ENCODE results near the gene PRDM13. TPM values are rescaled to one million over a fixed set of nuclear protein-coding genes. Genes with fewer than 3 reads are reported as not detected.
"Not testable (repeated sequence)": the region's sequence is repeated elsewhere in the genome, so short reads cannot be mapped to it uniquely, and the experiment has no call there.

The PRDM13 gene
- total and polyA plus RNA-seq, 2 of the 13 experiments (the other 11 are each of a cell fraction or from before 2014, with no cell fraction given): not detected

DNA sequence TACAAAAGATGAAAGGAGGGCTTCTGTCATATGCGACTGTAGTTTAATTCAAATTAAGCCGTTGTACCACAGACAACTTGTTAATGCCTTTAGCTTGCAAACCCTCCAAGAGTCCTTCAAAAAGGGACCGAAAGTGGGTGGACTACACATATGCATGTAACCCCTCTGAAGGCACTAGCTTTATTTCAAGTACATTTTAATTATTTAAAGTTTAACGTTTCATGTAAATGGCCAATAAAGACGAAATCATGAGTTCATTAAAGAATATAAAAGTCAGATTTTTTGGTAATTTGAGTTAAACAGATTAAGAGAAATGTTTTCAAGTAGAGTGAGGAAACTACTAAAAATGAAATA is 12.8 kb downstream of the PRDM13 start:
- Histone ChIP-seq H3K4me2 (ENCODE audit: low read depth, low read length) (no peak overlapping the region), H4K20me1 (ENCODE audit: insufficient read depth, low read length) (no peaks in the 10 kb centered on the region), H3K9me3 (ENCODE audit: low read length) (no peaks in the 10 kb centered on the region), H2AFZ (ENCODE audit: low read length) (no peak overlapping the region), H3K36me3 (replicated peaks in 1 of 2; ENCODE audit: control insufficient read depth in 1 of 2, insufficient read depth in 2 of 2, low read length in 2 of 2) (no peaks in the 10 kb centered on the region), H3K4me1 (ENCODE audit: insufficient read depth, low read length) (peaks cover 6% of the 10 kb centered on the region; the same call in 1 of the 2 replicates), H3K4me3 (replicated peaks in 1 of 3; ENCODE audit: insufficient read depth in 1 of 3, low read depth in 2 of 3, low read length in 3 of 3) (no peak overlapping the region), H3K27ac (ENCODE audit: extremely low read length, insufficient read depth, low read length) (no peak overlapping the region), H3K27me3 (ENCODE audit: control insufficient read depth in 1 of 2, insufficient read depth in 2 of 2, low read length in 2 of 2) (peaks cover 0 to 21% of the 10 kb centered on the region in 2 experiments; a peak in 3 of 5 replicates), H3K79me2 (ENCODE audit: insufficient read depth, low read length) (no peaks in the 10 kb centered on the region), H3K9ac (ENCODE audit: insufficient read depth, low read depth, low read length) (no peak overlapping the region)
- 16% methylated on average over 5 of the region's 5 CpGs for WGBS (ENCODE audit: low lambda C conversion rate)
- TF ChIP-seq ZNF766 (CRISPR knock-in tag; IDR thresholded peaks at IDR 0.05; ENCODE audit: borderline replicate concordance): no peak
- POLR2A ChIA-PET: no interaction called here
- intact Hi-C loops (cut with micrococcal nuclease; ENCODE audit: unreplicated experiment) (no loop called here), in situ Hi-C loops (cut with HindIII; ENCODE audit: extremely low pct_ligation_motif_present, low pct_unique_long_range_greater_than_20kb) (no loop called here)
- CTCF ChIA-PET (ENCODE audit: low intra/inter-chr PET ratio, low total read pairs): no interaction called here
- ATAC-seq (no peak), FAIRE-seq (no peak), DNase-seq (ENCODE audit: low spot score) (no peak)
- no TSS peak for BruUV-seq (replicated peaks)

- H3K36me3 ChIP-seq (replicated peaks in 1 of 2; ENCODE audit: control insufficient read depth in 1 of 2, insufficient read depth in 2 of 2, low read length in 2 of 2); H3K9ac ChIP-seq (ENCODE audit: insufficient read depth, low read depth, low read length); intact Hi-C loops (cut with micrococcal nuclease; ENCODE audit: unreplicated experiment); BruUV-seq (replicated peaks); H3K4me2 ChIP-seq (ENCODE audit: low read depth, low read length); CTCF ChIA-PET (ENCODE audit: low intra/inter-chr PET ratio, low total read pairs); H4K20me1 ChIP-seq (ENCODE audit: insufficient read depth, low read length); H3K4me1 ChIP-seq (ENCODE audit: insufficient read depth, low read length); ATAC-seq; H2AFZ ChIP-seq (ENCODE audit: low read length); H3K4me3 ChIP-seq (replicated peaks in 1 of 3; ENCODE audit: insufficient read depth in 1 of 3, low read depth in 2 of 3, low read length in 3 of 3); H3K27ac ChIP-seq (ENCODE audit: extremely low read length, insufficient read depth, low read length); H3K79me2 ChIP-seq (ENCODE audit: insufficient read depth, low read length); H3K9me3 ChIP-seq (ENCODE audit: low read length); DNase-seq (ENCODE audit: low spot score); POLR2A ChIA-PET; FAIRE-seq; in situ Hi-C loops (cut with HindIII; ENCODE audit: extremely low pct_ligation_motif_present, low pct_unique_long_range_greater_than_20kb): not testable (repeated sequence)
- H3K27me3 ChIP-seq (ENCODE audit: control insufficient read depth in 1 of 2, insufficient read depth in 2 of 2, low read length in 2 of 2): peaks cover 0 to 12% of the 10 kb centered on the region in 2 experiments; a peak in 3 of 5 replicates
- WGBS (ENCODE audit: low lambda C conversion rate): 9% methylated on average over 2 of the region's 2 CpGs
Observed at GRCh38 chr6:99622044-99622443, 15.4 kb downstream of the PRDM13 start.

DNA sequence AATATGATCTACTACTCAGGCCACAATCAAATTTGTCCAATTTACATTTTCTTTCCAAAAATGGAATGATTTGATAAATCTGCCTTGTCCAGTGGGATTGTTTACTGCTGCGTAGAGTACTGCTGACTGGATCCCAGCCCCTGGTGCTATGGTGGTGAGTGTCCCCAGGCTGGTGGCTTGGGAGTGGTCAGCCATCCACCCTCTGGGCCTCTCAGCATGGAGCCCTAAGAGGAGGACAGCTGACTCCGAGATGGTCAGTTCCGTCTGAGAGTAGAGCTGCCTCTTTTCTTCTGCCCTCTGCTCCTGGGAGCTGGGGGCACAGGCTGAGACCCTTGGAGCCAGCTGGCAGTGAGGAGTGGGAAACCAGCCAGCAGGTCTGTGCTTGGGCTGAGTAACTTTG is 22.7 kb downstream of the PRDM13 start:
- H4K20me1 ChIP-seq (ENCODE audit: insufficient read depth, low read length): no peaks in the 10 kb centered on the region
- no peak overlapping the region for H3K9ac ChIP-seq (ENCODE audit: insufficient read depth, low read depth, low read length)
- H3K27me3 ChIP-seq (ENCODE audit: control insufficient read depth in 1 of 2, insufficient read depth in 2 of 2, low read length in 2 of 2): no peaks in the 10 kb centered on the region
- BruUV-seq (replicated peaks): no TSS peak
- no peaks in the 10 kb centered on the region for H3K4me1 ChIP-seq (ENCODE audit: insufficient read depth, low read length)
- ChIA-PET CTCF (ENCODE audit: low intra/inter-chr PET ratio, low total read pairs) (no interaction called here), POLR2A (no interaction called here)
- H3K4me3 ChIP-seq (replicated peaks in 1 of 3; ENCODE audit: insufficient read depth in 1 of 3, low read depth in 2 of 3, low read length in 3 of 3): no peak overlapping the region
- intact Hi-C loops (cut with micrococcal nuclease; ENCODE audit: unreplicated experiment) (no loop called here), in situ Hi-C loops (cut with HindIII; ENCODE audit: extremely low pct_ligation_motif_present, low pct_unique_long_range_greater_than_20kb) (no loop called here)
- no peak for FAIRE-seq
- WGBS (ENCODE audit: low lambda C conversion rate): 83% methylated on average over 1 of the region's 3 CpGs
- no peaks in the 10 kb centered on the region for H3K79me2 ChIP-seq (ENCODE audit: insufficient read depth, low read length)
- no peaks in the 10 kb centered on the region for H3K36me3 ChIP-seq (replicated peaks in 1 of 2; ENCODE audit: control insufficient read depth in 1 of 2, insufficient read depth in 2 of 2, low read length in 2 of 2)
- ATAC-seq: no peak
- no peak overlapping the region for H2AFZ ChIP-seq (ENCODE audit: low read length)
- no peak overlapping the region for H3K4me2 ChIP-seq (ENCODE audit: low read depth, low read length)
- no peak for DNase-seq (ENCODE audit: low spot score)
- no peak overlapping the region for H3K27ac ChIP-seq (ENCODE audit: extremely low read length, insufficient read depth, low read length)
- no peaks in the 10 kb centered on the region for H3K9me3 ChIP-seq (ENCODE audit: low read length)
- TF ChIP-seq ZNF557 (CRISPR knock-in tag; IDR thresholded peaks at IDR 0.05) (no peak), MZF1 (CRISPR knock-in tag; IDR thresholded peaks at IDR 0.05; ENCODE audit: borderline replicate concordance) (no peak), SOX13 (IDR thresholded peaks at IDR 0.05) (no peak), SOX13 (CRISPR knock-in tag; conservative IDR thresholded peaks at IDR 0.05 in 1 of 2, IDR thresholded peaks at IDR 0.05 in 1 of 2) (no peak), FOXO1 (CRISPR knock-in tag; IDR thresholded peaks at IDR 0.05) (no peak), JDP2 (CRISPR knock-in tag; IDR thresholded peaks at IDR 0.05; ENCODE audit: borderline replicate concordance) (no peak), HNRNPK (IDR thresholded peaks at IDR 0.05; ENCODE audit: low read depth, low read length, poor library complexity, severe bottlenecking) (no peak), SSRP1 (CRISPR knock-in tag; IDR thresholded peaks at IDR 0.05) (no peak), ZNF232 (CRISPR knock-in tag; IDR thresholded peaks at IDR 0.05; ENCODE audit: borderline replicate concordance) (no peak), NFIC (IDR thresholded peaks at IDR 0.05; ENCODE audit: low read length) (no peak), TBL1XR1 (IDR thresholded peaks at IDR 0.05; ENCODE audit: borderline replicate concordance, low read length, partially characterized antibody) (no peak)

Measured in HepG2 (cell line).